Measurements from ENCODE around the gene RAMACL. TPM values are rescaled to one million over a fixed set of nuclear protein-coding genes. Genes with fewer than 3 reads are reported as not detected.

Gene RAMACL
- total RNA-seq, 1 experiment from 2014 or later: 0.28 TPM

DNA sequence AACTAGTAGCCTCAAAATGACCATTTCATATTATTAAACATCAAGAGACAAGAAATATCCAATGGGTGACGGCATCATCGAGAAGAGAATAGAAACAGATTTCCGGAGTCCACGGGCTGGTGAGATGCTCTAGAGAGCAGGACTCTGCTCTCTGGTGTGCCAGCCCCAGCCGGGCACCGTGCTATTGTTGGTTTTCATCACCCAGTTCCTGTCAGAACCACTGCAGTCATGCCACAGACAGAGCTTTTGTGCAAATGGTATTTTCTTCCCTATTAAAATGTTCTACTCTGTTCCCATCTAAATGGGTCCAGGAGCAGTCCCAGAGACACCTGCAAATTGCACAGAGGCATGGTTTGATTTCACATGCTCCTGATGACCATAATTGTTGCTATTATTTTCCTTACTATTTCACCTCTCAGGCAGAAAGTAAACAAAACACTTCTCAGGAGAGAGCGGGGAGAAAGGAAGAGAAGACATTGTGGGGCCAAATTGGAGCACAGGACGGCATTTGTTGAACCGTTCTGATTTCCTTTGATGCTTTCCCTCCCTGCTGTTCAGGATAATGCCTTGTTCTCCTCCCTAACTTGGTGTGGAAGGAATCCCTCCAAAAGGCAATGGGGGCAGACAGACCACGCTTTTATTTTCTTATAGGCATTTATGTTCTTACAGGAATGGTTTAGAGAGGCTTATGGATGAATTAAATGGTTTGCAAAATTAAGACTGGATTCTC, 11.4 kb upstream of the RAMACL start:
- WGBS (ENCODE audit: extremely low coverage, insufficient read length, low lambda C conversion rate): no CpG with 5 or more reads among the region's 10 CpGs

More for the DNA sequence above, 11.4 kb upstream of the RAMACL start:
- H3K23ac ChIP-seq (ENCODE audit: insufficient read length, low read depth, low read length): no peak overlapping the region
- H4K91ac ChIP-seq (ENCODE audit: insufficient read length, low read depth, low read length): no peak overlapping the region
- DNase-seq: no peak
- H3K9ac ChIP-seq (ENCODE audit: extremely low read depth, insufficient read length, low read length): no peak overlapping the region
- H3K56ac ChIP-seq (ENCODE audit: insufficient read length, low read depth, low read length): no peak overlapping the region
- no peak overlapping the region for H2AK5ac ChIP-seq (ENCODE audit: insufficient read length, low read length)
- H3T11ph ChIP-seq (ENCODE audit: low read length): no peak overlapping the region
- H2BK120ac ChIP-seq (ENCODE audit: low read depth, low read length, poor library complexity, severe bottlenecking): no peak overlapping the region
- peaks cover 3% of the 10 kb centered on the region; the same call in 1 of the 2 replicates for H3K4me1 ChIP-seq (ENCODE audit: insufficient read depth, low read length)
- no peak overlapping the region for H2AFZ ChIP-seq (ENCODE audit: low read length)
- H3K79me1 ChIP-seq (ENCODE audit: insufficient read depth, low read depth, low read length, poor library complexity, severe bottlenecking): peaks cover 5% of the 10 kb centered on the region
- H3K27me3 Mint-ChIP-seq (ENCODE audit: low read depth): peaks cover 1% of the 10 kb centered on the region; the same call in 1 of the 2 replicates
- H4K5ac ChIP-seq (ENCODE audit: insufficient read length, low read depth, low read length): no peak overlapping the region
- H3K79me2 ChIP-seq (ENCODE audit: insufficient read depth, low read length): peaks cover 6% of the 10 kb centered on the region; the same call in 1 of the 2 replicates
- no peaks in the 10 kb centered on the region; a peak in 1 of 5 replicates for H3K9me3 Mint-ChIP-seq
- peaks cover 0 to 8% (median 2%) of the 10 kb centered on the region in 3 experiments; a peak in 4 of 7 replicates for H3K36me3 Mint-ChIP-seq (ENCODE audit: insufficient read depth in 1 of 3, low read depth in 3 of 3)
- no peak overlapping the region for H3K27ac Mint-ChIP-seq
- no peak overlapping the region for H3K14ac ChIP-seq (ENCODE audit: insufficient read depth, low read length)
- no peaks in the 10 kb centered on the region for H3K23me2 ChIP-seq (ENCODE audit: insufficient read length, low read depth, low read length, poor library complexity, severe bottlenecking)
- H3K27me3 ChIP-seq (ENCODE audit: insufficient read depth, low read length): no peaks in the 10 kb centered on the region
- H2BK20ac ChIP-seq (ENCODE audit: low read depth, low read length, poor library complexity, severe bottlenecking): no peak overlapping the region
- H4K20me1 ChIP-seq (ENCODE audit: control insufficient read depth, insufficient read depth, insufficient read length): no peaks in the 10 kb centered on the region
- no peak overlapping the region for H2BK12ac ChIP-seq (ENCODE audit: insufficient read length, low read depth, low read length)
- peaks cover 17 to 19% of the 10 kb centered on the region in 2 experiments for H3K4me1 Mint-ChIP-seq
- H2BK15ac ChIP-seq (ENCODE audit: low read depth, low read length): no peak overlapping the region
- no peak overlapping the region for H3K4me3 Mint-ChIP-seq
- TF ChIP-seq, protein P1, sequence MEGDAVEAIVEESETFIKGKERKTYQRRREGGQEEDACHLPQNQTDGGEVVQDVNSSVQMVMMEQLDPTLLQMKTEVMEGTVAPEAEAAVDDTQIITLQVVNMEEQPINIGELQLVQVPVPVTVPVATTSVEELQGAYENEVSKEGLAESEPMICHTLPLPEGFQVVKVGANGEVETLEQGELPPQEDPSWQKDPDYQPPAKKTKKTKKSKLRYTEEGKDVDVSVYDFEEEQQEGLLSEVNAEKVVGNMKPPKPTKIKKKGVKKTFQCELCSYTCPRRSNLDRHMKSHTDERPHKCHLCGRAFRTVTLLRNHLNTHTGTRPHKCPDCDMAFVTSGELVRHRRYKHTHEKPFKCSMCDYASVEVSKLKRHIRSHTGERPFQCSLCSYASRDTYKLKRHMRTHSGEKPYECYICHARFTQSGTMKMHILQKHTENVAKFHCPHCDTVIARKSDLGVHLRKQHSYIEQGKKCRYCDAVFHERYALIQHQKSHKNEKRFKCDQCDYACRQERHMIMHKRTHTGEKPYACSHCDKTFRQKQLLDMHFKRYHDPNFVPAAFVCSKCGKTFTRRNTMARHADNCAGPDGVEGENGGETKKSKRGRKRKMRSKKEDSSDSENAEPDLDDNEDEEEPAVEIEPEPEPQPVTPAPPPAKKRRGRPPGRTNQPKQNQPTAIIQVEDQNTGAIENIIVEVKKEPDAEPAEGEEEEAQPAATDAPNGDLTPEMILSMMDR (conservative IDR thresholded peaks at IDR 0.05): no peak
- H3K27ac ChIP-seq (ENCODE audit: insufficient read length, low read depth, low read length): no peak overlapping the region
- H3K9me3 ChIP-seq (ENCODE audit: control insufficient read depth, low read depth, low read length): no peaks in the 10 kb centered on the region
- no peak overlapping the region for H2BK5ac ChIP-seq (ENCODE audit: insufficient read length, low read length)
- no peak overlapping the region for H3K4me2 ChIP-seq (ENCODE audit: insufficient read depth, insufficient read length, low read length)
- no peak overlapping the region for H4K8ac ChIP-seq (replicated peaks; ENCODE audit: insufficient read length, low read depth, low read length)
- no peak overlapping the region for H3K18ac ChIP-seq (ENCODE audit: insufficient read length, low read depth, low read length)
- no peak overlapping the region for H3K4ac ChIP-seq (ENCODE audit: low read depth, low read length)

Data from H9 (cell line).